Fibroblast of lung (primary cell): ENCODE data around the gene OGDHL. TPM values are rescaled to one million over a fixed set of nuclear protein-coding genes. Genes with fewer than 3 reads are reported as not detected.

Experiments used
- DNase-seq, 2 donors: peaks; one replicate each; pipeline versions ENCODE4 v3.0.0 to v3.0.0-alpha.2; 2010; ENCODE audit warnings: low read depth in 2 of 2
- H2AFZ ChIP-seq: 2 replicates; pipeline ENCODE4 v1.5.1; 2012; ENCODE audit warnings: low read length, control low read depth, inconsistent platforms
- H3K27ac ChIP-seq: 2 replicates; pipeline ENCODE4 v1.5.1; 2011; ENCODE audit warnings: low read length, control low read depth; ENCODE audit not compliant: insufficient read depth
- H3K27me3 ChIP-seq: 2 replicates; pipeline ENCODE4 v1.5.1; 2011; ENCODE audit warnings: mild to moderate bottlenecking, low read length; ENCODE audit not compliant: control insufficient read depth, insufficient read depth
- H3K36me3 ChIP-seq: 2 replicates; pipeline ENCODE4 v1.5.1; 2011; ENCODE audit warnings: low read length; ENCODE audit not compliant: control insufficient read depth, insufficient read depth
- H3K4me1 ChIP-seq: 2 replicates; pipeline ENCODE4 v1.5.1; 2011; ENCODE audit warnings: low read length; ENCODE audit not compliant: control insufficient read depth, insufficient read depth; ENCODE audit errors: extremely low read depth
- H3K4me2 ChIP-seq: 2 replicates; pipeline ENCODE4 v1.5.1; 2011; ENCODE audit warnings: low read length, control low read depth; ENCODE audit not compliant: insufficient read depth; ENCODE audit errors: extremely low read depth
- H3K4me3 ChIP-seq, 4 experiments: fragments of 200-600 bp in 1 of 4; sonication (generic) in 1 of 4; replicated peaks in 1 of 4; 2 replicates each; pipeline ENCODE4 v1.5.1; 2011 to 2016; ENCODE audit warnings: low read length in 4 of 4, low read depth in 3 of 4, mild to moderate bottlenecking in 3 of 4, control low read depth in 2 of 4, inconsistent platforms in 1 of 4, mixed read lengths in 1 of 4; ENCODE audit not compliant: insufficient read depth in 1 of 4; ENCODE audit errors: control extremely low read depth in 1 of 4
- H3K79me2 ChIP-seq: 2 replicates; pipeline ENCODE4 v1.5.1; 2012; ENCODE audit warnings: mild to moderate bottlenecking, low read length, inconsistent platforms; ENCODE audit not compliant: control insufficient read depth, insufficient read depth
- H3K9ac ChIP-seq: 2 replicates; pipeline ENCODE4 v1.5.1; 2011; ENCODE audit warnings: mild to moderate bottlenecking, low read length, control low read depth; ENCODE audit not compliant: insufficient read depth
- H3K9me3 ChIP-seq: 2 replicates; pipeline ENCODE4 v1.5.1; 2012; ENCODE audit warnings: low read depth, low read length; ENCODE audit not compliant: control insufficient read depth, insufficient read depth
- H4K20me1 ChIP-seq: 2 replicates; pipeline ENCODE4 v1.5.1; 2011; ENCODE audit warnings: low read length; ENCODE audit not compliant: control insufficient read depth, insufficient read depth; ENCODE audit errors: extremely low read depth
- EZH2 ChIP-seq: IDR thresholded peaks from 2 replicates; pipeline ENCODE4 v1.5.1; 2012; ENCODE audit warnings: low read length, control low read depth, mild to moderate bottlenecking; ENCODE audit errors: missing control alignments
- polyA plus RNA-seq, 2 donors: library from polyadenylated mRNA; depleted of rRNA in 1 of 2; stranded (reverse) in 1 of 2; unstranded in 1 of 2; fragments of >200 nt; gene quantifications; 2 replicates each; pipeline ENCODE4 v1.2.1, GENCODE V29; 2011 to 2012; ENCODE audit warnings: missing spikeins in 1 of 2
- total RNA-seq: library from RNA; depleted of rRNA; stranded (reverse); fragments of >200 nt; gene quantifications from 2 replicates; pipeline ENCODE4 v1.2.1, GENCODE V29; 2014
- TF ChIP-seq, protein P1 (sequence below), 2 donors: IDR thresholded peaks in 1 of 2; conservative IDR thresholded peaks in 1 of 2; 1 replicate in 1 of 2; 2 replicates in 1 of 2; pipeline ENCODE4 v1.5.1; 2011 to 2012; ENCODE audit warnings: low read length in 2 of 2, control low read depth in 1 of 2, inconsistent platforms in 1 of 2, low read depth in 1 of 2, mild to moderate bottlenecking in 1 of 2

OGDHL gene
- total and polyA plus RNA-seq, 2 donors (not counting 1 experiment from before 2014, with no cell fraction given), result under 0.01 to 0.06 TPM

DNA sequence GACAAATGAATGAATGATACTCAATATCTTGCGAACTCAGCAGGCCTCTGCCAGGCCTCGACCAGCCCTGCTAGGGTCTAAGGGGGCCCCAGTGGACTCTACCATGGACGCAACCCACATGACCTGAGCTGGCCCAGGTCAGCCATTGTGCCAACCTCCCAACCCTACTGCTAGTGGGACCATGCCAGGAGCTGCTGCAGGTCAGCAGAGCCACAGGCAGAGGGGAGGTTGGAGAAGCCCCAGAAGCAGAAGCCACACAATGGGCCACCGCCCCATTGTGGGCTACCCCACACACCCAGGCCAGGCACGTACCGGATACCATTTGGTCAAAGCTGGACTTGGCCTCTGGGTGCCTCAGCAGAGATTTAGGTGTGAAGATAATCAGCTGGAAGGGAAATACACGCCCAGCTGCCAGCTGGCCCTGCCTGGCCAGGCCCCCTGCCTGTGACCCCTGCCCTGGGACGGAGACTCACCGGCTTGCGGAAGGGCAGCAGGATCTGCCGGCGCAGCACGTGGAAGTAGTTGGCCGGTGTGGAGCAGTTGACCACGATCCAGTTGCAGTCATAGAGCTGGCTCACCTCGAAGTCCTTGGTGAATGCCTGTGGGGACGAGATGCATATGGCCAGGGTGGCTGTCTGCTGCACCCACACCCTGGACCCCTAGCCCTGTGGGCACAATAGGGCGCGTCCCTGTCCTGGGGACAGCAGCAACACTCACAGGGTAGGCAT, 24.5 kb downstream of the OGDHL start:
- DNase-seq, result no peak
- Histone ChIP-seq H3K27ac (no peak overlapping the region), H3K9me3 (no peaks in the 10 kb centered on the region), H3K4me2 (no peak overlapping the region), H3K27me3 (no peaks in the 10 kb centered on the region), H4K20me1 (no peaks in the 10 kb centered on the region), H3K79me2 (no peaks in the 10 kb centered on the region), H3K9ac (no peak overlapping the region), H2AFZ (no peak overlapping the region), H3K4me1 (no peaks in the 10 kb centered on the region), H3K4me3 (no peak overlapping the region), H3K36me3 (no peaks in the 10 kb centered on the region)
- TF ChIP-seq, protein P1, sequence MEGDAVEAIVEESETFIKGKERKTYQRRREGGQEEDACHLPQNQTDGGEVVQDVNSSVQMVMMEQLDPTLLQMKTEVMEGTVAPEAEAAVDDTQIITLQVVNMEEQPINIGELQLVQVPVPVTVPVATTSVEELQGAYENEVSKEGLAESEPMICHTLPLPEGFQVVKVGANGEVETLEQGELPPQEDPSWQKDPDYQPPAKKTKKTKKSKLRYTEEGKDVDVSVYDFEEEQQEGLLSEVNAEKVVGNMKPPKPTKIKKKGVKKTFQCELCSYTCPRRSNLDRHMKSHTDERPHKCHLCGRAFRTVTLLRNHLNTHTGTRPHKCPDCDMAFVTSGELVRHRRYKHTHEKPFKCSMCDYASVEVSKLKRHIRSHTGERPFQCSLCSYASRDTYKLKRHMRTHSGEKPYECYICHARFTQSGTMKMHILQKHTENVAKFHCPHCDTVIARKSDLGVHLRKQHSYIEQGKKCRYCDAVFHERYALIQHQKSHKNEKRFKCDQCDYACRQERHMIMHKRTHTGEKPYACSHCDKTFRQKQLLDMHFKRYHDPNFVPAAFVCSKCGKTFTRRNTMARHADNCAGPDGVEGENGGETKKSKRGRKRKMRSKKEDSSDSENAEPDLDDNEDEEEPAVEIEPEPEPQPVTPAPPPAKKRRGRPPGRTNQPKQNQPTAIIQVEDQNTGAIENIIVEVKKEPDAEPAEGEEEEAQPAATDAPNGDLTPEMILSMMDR (conservative IDR thresholded peaks at IDR 0.05 in 1 of 2, IDR thresholded peaks at IDR 0.05 in 1 of 2; ENCODE audit: low read depth in 1 of 2, low read length in 2 of 2), result no peak
- TF ChIP-seq EZH2, result no peak

DNA sequence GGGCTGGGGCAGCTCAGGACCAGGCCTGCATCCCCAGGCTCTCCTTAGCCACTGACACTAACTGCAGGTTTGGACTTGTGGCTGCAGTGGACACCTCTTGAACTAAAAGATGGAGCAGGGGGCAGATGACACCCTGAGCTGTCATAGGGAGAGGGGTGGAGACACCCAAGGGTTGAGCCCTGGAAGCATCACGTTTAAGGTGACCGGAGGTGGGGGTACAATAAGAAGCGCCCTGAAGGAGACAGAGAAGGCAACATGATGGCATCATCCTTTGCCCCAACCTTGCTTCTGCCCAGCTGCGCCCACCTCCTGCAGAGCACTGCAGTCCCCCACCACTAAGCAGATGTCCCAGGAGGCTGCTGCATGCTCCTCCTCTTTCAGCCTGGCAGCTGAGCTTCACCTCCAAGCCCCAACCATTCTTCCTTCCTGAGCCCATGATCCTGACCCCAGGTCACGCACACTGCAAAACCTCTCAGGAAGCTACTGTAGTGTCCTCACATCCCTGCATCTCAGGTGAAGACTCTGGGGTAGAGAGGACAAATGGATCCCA, 25.5 kb downstream of the OGDHL start:
- Histone ChIP-seq H3K27me3 (no peaks in the 10 kb centered on the region), H3K9me3 (no peaks in the 10 kb centered on the region), H3K9ac (no peak overlapping the region), H3K36me3 (no peaks in the 10 kb centered on the region), H3K4me3 (no peak overlapping the region), H3K4me2 (no peak overlapping the region), H3K4me1 (no peaks in the 10 kb centered on the region), H4K20me1 (no peaks in the 10 kb centered on the region), H2AFZ (no peak overlapping the region), H3K27ac (no peak overlapping the region), H3K79me2 (no peaks in the 10 kb centered on the region)
- TF ChIP-seq, protein P1 (conservative IDR thresholded peaks at IDR 0.05 in 1 of 2, IDR thresholded peaks at IDR 0.05 in 1 of 2; ENCODE audit: low read depth in 1 of 2, low read length in 2 of 2), result no peak
- TF ChIP-seq EZH2, result no peak
- no peak for DNase-seq

DNA sequence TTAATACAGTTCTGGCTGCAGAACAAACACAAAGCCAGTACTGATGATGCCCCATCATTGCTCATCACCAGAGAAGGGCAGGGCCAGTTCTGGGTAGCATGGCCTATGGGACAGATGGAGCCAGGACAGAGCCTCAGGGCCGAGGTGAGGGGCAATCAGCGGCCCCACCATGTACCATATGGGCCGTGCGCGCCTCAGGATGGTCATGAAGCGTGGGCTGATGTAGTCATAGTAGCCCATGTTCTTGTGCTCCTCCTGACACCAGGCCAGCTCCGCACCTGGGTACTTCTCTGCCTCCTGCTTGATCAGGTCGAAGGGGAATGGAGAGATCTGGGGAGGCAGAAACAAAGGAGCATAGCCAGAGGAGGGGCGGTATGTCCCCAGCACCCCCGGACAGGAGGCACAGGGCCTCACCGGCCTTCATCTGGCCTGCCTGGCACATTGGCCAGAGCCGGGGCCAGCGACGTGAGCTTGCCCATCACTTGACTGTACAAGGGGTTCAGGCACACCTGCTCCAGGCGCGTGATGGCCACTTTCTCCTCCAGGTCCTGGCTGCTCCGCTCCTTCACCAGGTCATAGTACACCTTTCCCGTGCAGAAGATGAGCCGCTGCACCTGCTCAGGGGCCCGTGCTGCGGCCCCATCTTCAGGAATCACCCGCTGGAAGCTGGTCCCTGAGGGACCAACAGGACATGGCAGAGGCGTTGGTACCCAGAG, 26.1 kb downstream of the OGDHL start:
- H3K9me3 ChIP-seq, result no peaks in the 10 kb centered on the region
- no peak for DNase-seq
- no peak overlapping the region for H3K27ac ChIP-seq
- H3K36me3 ChIP-seq, result no peaks in the 10 kb centered on the region
- TF ChIP-seq, protein P1 (conservative IDR thresholded peaks at IDR 0.05 in 1 of 2, IDR thresholded peaks at IDR 0.05 in 1 of 2; ENCODE audit: low read depth in 1 of 2, low read length in 2 of 2), result no peak
- no peak for TF ChIP-seq EZH2
- no peaks in the 10 kb centered on the region for H4K20me1 ChIP-seq
- H3K9ac ChIP-seq, result no peak overlapping the region
- no peak overlapping the region for H3K4me3 ChIP-seq
- H3K4me2 ChIP-seq, result no peak overlapping the region
- no peaks in the 10 kb centered on the region for H3K79me2 ChIP-seq
- H3K27me3 ChIP-seq, result no peaks in the 10 kb centered on the region
- H2AFZ ChIP-seq, result no peak overlapping the region
- H3K4me1 ChIP-seq, result no peaks in the 10 kb centered on the region
